Panc1 (cell line): ENCODE results near the gene NECAB2.

Source experiments
- CTCF ChIP-seq: fragments of 450-650 bp; IDR thresholded peaks from 2 replicates; pipeline ENCODE4 v1.5.1; 2017; ENCODE audit warnings: mild to moderate bottlenecking
- SIN3A ChIP-seq: IDR thresholded peaks from 2 replicates; pipeline ENCODE4 v1.6.1; 2012; ENCODE audit warnings: low read depth, mild to moderate bottlenecking, low read length, moderate library complexity, borderline replicate concordance; ENCODE audit not compliant: insufficient read depth

- no peak for TF ChIP-seq SIN3A
- TF ChIP-seq CTCF = no peak
Observed at GRCh38 chr16:84029297-84030047, 61.4 kb downstream of the NECAB2 start.
